Caco-2 (cell line): ENCODE results near the gene HK2. TPM values are rescaled to one million over a fixed set of nuclear protein-coding genes. Genes with fewer than 3 reads are reported as not detected.

Experiments
- BruUV-seq: library from RNA; stranded (reverse); fragments of 400-500 nt; replicated peaks from 2 replicates; lab custom pipeline; 2021; lab: Mats Ljungman, UMichigan
- CTCF ChIA-PET: fragments of 300-600 bp; sonication (Branson Sonifier 250); formaldehyde crosslinking; loops from one replicate; lab custom pipeline; 2022; ENCODE audit warnings: antibody characterized with exemption; lab: Charles Lee
- POLR2A ChIA-PET: fragments of 300-600 bp; sonication (Branson Sonifier 250); formaldehyde crosslinking; loops from one replicate; lab custom pipeline; 2022; ENCODE audit warnings: antibody characterized with exemption; lab: Charles Lee
- DNase-seq, 2 experiments: peaks; one replicate each; pipeline versions ENCODE4 v3.0.0 to v3.0.0-alpha.2; 2020 to 2022
- H3K27me3 ChIP-seq: replicated peaks from 2 replicates; pipeline ENCODE4 v1.6.0; 2011; ENCODE audit warnings: low read length; ENCODE audit not compliant: control insufficient read depth, insufficient read depth
- H3K36me3 ChIP-seq: 2 replicates; pipeline ENCODE4 v1.5.1; 2011; ENCODE audit warnings: low read length; ENCODE audit not compliant: control insufficient read depth, insufficient read depth
- H3K4me1 ChIP-seq: fragments of 250-450 bp; sonication (Bioruptor Pico); 2 replicates; pipeline ENCODE4 v1.5.1; 2020; ENCODE audit warnings: mild to moderate bottlenecking
- H3K4me3 ChIP-seq: 2 replicates; pipeline ENCODE4 v1.5.1; 2011; ENCODE audit warnings: low read depth, mild to moderate bottlenecking, control low read depth, low read length
- H3K9me3 ChIP-seq: fragments of 250-450 bp; sonication (Bioruptor Pico); 2 replicates; pipeline ENCODE4 v1.5.1; 2020; ENCODE audit warnings: mild to moderate bottlenecking, moderate library complexity
- H3K27ac Mint-ChIP-seq: one replicate; pipeline ENCODE4 v1.8.0; 2022; ENCODE audit warnings: mixed read lengths; ENCODE audit not compliant: unreplicated experiment
- H3K27me3 Mint-ChIP-seq: one replicate; pipeline ENCODE4 v1.8.0; 2022; ENCODE audit warnings: mixed read lengths; ENCODE audit not compliant: insufficient read depth, unreplicated experiment
- H3K36me3 Mint-ChIP-seq: one replicate; pipeline ENCODE4 v1.8.0; 2022; ENCODE audit warnings: mild to moderate bottlenecking, mixed read lengths; ENCODE audit not compliant: insufficient read depth, unreplicated experiment
- H3K4me1 Mint-ChIP-seq: one replicate; pipeline ENCODE4 v1.8.0; 2022; ENCODE audit warnings: low read depth, mixed read lengths; ENCODE audit not compliant: unreplicated experiment
- H3K4me3 Mint-ChIP-seq: one replicate; pipeline ENCODE4 v1.8.0; 2022; ENCODE audit warnings: mild to moderate bottlenecking, moderate library complexity, mixed read lengths; ENCODE audit not compliant: unreplicated experiment
- H3K9me3 Mint-ChIP-seq: one replicate; pipeline ENCODE4 v1.8.0; 2022; ENCODE audit warnings: mixed read lengths; ENCODE audit not compliant: unreplicated experiment
- CTCF ChIP-seq, 2 experiments: fragments of 200-600 bp in 1 of 2; IDR thresholded peaks; 1 replicate in 1 of 2; 2 replicates in 1 of 2; pipeline versions ENCODE4 v1.5.1 to v1.8.0; 2011 to 2022; ENCODE audit warnings: antibody characterized with exemption in 1 of 2, control low read depth in 1 of 2, inconsistent platforms in 1 of 2, low read depth in 1 of 2, low read length in 1 of 2, mild to moderate bottlenecking in 1 of 2, moderate library complexity in 1 of 2; ENCODE audit not compliant: insufficient read depth in 1 of 2, severe bottlenecking in 1 of 2, unreplicated experiment in 1 of 2
- intact Hi-C: fragments of 100-400 bp; cut with micrococcal nuclease; formaldehyde crosslinking; loops from one replicate; pipeline ENCODE4 v1.10.0; 2022; ENCODE audit not compliant: unreplicated experiment
- total RNA-seq: library from RNA; stranded (reverse); gene quantifications from 2 replicates; pipeline ENCODE4 v1.2.3, GENCODE V29; 2022

The HK2 gene
- total RNA-seq, 1 experiment from 2014 or later, result 19.9 TPM

GRCh38 chr2:74924463-74925265 is 90.7 kb downstream of the HK2 start:
- Histone ChIP-seq H3K27me3 (no peaks in the 10 kb centered on the region), H3K4me3 (no peak overlapping the region), H3K9me3 (no peaks in the 10 kb centered on the region), H3K4me1 (peaks cover 11% of the 10 kb centered on the region), H3K36me3 (0 out of 2 replicates have a peak, but pooled peaks cover 1% of the 10 kb centered on the region)
- TF ChIP-seq CTCF (IDR thresholded peaks at IDR 0.05; ENCODE audit: insufficient read depth in 1 of 2, low read depth in 1 of 2, low read length in 1 of 2, severe bottlenecking in 1 of 2, unreplicated experiment in 1 of 2), result no peak
- Mint-ChIP-seq H3K4me1 (peaks cover 13% of the 10 kb centered on the region), H3K27ac (no peak overlapping the region), H3K4me3 (no peak overlapping the region), H3K36me3 (no peaks in the 10 kb centered on the region), H3K27me3 (no peaks in the 10 kb centered on the region), H3K9me3 (no peaks in the 10 kb centered on the region)
- intact Hi-C loops, result no loop called here
- ChIA-PET CTCF (interaction anchor here (0.7 kb wide), 1 partner anchor 28 kb away, joined by 3 read pairs; no protein-coding TSS in a partner anchor), POLR2A (no interaction called here)
- DNase-seq, result no peak
- no TSS peak for BruUV-seq

GRCh38 chr2:74925361-74925786 is 91.4 kb downstream of the HK2 start:
- TF ChIP-seq CTCF (IDR thresholded peaks at IDR 0.05; ENCODE audit: insufficient read depth in 1 of 2, low read depth in 1 of 2, low read length in 1 of 2, severe bottlenecking in 1 of 2, unreplicated experiment in 1 of 2), result no peak
- H3K27me3 ChIP-seq, result no peaks in the 10 kb centered on the region
- no peak for DNase-seq
- Mint-ChIP-seq H3K4me1 (peaks cover 13% of the 10 kb centered on the region), H3K9me3 (no peaks in the 10 kb centered on the region), H3K27me3 (no peaks in the 10 kb centered on the region), H3K36me3 (no peaks in the 10 kb centered on the region), H3K4me3 (no peak overlapping the region), H3K27ac (no peak overlapping the region)
- 0 out of 2 replicates have a peak, but pooled peaks cover 1% of the 10 kb centered on the region for H3K36me3 ChIP-seq
- no TSS peak for BruUV-seq
- CTCF ChIA-PET, result no interaction called here
- intact Hi-C loops, result no loop called here
- no peaks in the 10 kb centered on the region for H3K9me3 ChIP-seq
- POLR2A ChIA-PET, result no interaction called here
- no peak overlapping the region for H3K4me3 ChIP-seq
- peaks cover 11% of the 10 kb centered on the region for H3K4me1 ChIP-seq

- ChIA-PET POLR2A (no interaction called here), CTCF (no interaction called here)
- no peak overlapping the region for H3K4me3 Mint-ChIP-seq
- no peaks in the 10 kb centered on the region for H3K27me3 ChIP-seq
- no peaks in the 10 kb centered on the region for H3K27me3 Mint-ChIP-seq
- H3K36me3 ChIP-seq, result 0 out of 2 replicates have a peak, but pooled peaks cover 1% of the 10 kb centered on the region
- no peaks in the 10 kb centered on the region for H3K9me3 ChIP-seq
- peaks cover 13% of the 10 kb centered on the region for H3K4me1 Mint-ChIP-seq
- peaks cover 11% of the 10 kb centered on the region for H3K4me1 ChIP-seq
- TF ChIP-seq CTCF (IDR thresholded peaks at IDR 0.05; ENCODE audit: insufficient read depth in 1 of 2, low read depth in 1 of 2, low read length in 1 of 2, severe bottlenecking in 1 of 2, unreplicated experiment in 1 of 2), result no peak
- intact Hi-C loops, result no loop called here
- no TSS peak for BruUV-seq
- H3K27ac Mint-ChIP-seq, result no peak overlapping the region
- no peaks in the 10 kb centered on the region for H3K9me3 Mint-ChIP-seq
- H3K4me3 ChIP-seq, result no peak overlapping the region
- DNase-seq, result no peak
- no peaks in the 10 kb centered on the region for H3K36me3 Mint-ChIP-seq
These were observed 93.7 kb downstream of the HK2 start for GRCh38 chr2:74927621-74928020.
